ENCODE data around the gene ST7.

Gene ST7

GRCh38 chr7:117134889-117135552 lies 181.7 kb downstream of the ST7 start:
- DNase-seq: no peak

DNA sequence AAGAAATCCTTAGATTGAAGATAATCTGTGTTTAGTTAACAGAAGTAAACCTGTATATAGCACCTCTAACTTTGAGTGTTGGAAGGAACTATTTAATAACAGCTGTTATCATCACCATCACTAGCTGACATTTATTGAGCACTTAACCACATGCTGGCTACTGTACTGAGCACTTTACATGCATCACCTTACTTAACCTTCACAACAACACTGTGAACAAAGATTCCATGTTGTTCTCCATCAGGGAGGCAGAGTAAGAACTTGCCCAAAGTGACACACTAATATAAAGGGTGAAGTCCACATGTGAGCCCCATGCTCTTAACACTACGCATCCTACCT lies 182.2 kb downstream of the ST7 start:
- DNase-seq: no peak

GRCh38 chr7:117137868-117138267 lies 184.6 kb downstream of the ST7 start:
- no peak for DNase-seq

- DNase-seq: no peak
Observed at GRCh38 chr7:117138495-117138894, 185.2 kb downstream of the ST7 start.

GRCh38 chr7:117138981-117139380 lies 185.7 kb downstream of the ST7 start:
- no peak for DNase-seq

DNA sequence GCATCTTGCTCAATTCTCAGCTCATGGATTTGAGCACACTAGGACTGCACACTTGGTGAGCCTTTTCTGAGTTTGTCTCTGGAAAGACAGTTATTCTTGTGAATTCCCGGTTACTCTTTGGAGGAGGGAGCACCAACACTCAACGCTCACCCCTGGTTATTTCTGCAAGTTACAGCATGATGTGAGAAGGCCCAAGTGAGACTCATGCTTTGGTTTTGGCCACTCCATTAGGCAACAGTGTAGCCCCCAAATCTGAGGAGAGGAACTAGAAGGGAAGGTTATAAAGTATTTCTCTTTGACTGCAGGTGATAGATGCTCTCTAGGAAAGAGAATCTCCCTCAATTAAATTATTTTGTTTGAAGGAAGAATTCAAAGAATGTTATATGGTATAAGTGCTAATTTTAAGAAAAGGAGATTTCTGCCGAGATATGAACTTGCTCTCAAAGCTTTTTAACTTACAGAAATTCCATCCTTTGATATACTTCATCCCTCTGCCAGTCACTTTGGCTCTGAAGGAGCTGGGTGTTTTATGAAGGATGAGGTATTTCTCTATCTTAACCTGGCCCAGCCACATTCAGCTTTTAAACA lies 186.2 kb downstream of the ST7 start:
- DNase-seq: no peak

DNA sequence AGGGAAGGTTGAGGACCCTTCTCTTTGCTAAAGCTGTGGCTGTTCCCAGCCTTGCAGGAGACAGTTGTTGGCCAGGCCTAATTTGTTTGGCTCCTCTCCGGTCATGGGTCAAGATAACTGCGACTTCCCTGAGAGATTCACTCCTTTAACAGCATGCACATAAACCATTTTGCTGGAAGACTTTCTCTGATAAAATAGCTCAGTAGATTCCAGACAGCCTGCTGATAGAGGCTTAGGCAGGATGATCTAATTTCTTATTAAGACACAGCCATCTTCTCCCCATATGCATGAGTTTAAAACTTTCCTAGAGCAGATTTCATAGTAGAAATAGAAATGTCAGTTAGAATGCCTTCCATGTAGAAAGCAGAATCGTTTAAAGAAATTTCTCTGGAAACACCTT lies 187.6 kb downstream of the ST7 start:
- DNase-seq: no peak

DNA sequence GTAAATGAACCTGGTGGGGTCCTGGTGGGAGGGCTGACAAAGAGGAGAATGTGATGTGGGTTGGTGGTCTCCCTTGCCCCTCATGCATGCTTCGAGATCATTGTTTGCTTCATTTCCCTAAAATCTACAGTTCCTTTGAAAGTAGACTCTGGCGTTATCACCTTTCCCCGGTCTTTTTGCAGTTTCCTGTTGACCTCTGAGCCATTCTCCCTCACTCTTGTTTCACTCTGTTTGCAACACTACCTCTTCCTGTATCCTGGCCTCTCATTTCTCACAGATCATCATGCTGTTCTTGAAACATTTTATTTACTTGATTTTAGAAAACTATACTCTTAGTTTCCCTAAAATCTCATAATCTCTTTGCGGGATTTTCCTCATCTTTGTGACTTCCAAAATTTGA lies 189.8 kb downstream of the ST7 start:
- DNase-seq: no peak

GRCh38 chr7:117143580-117143979 lies 190.3 kb downstream of the ST7 start:
- DNase-seq: no peak

- no peak for DNase-seq
Observed at GRCh38 chr7:117145333-117145732, 192.0 kb downstream of the ST7 start.

GRCh38 chr7:117146059-117146458 lies 192.8 kb downstream of the ST7 start:
- DNase-seq: no peak

- no peak for DNase-seq
Observed at GRCh38 chr7:117146511-117146910, 193.2 kb downstream of the ST7 start.

- DNase-seq: no peak
Observed at GRCh38 chr7:117148971-117149370, 195.7 kb downstream of the ST7 start.

GRCh38 chr7:117149692-117150091 lies 196.4 kb downstream of the ST7 start:
- no peak for DNase-seq

DNA sequence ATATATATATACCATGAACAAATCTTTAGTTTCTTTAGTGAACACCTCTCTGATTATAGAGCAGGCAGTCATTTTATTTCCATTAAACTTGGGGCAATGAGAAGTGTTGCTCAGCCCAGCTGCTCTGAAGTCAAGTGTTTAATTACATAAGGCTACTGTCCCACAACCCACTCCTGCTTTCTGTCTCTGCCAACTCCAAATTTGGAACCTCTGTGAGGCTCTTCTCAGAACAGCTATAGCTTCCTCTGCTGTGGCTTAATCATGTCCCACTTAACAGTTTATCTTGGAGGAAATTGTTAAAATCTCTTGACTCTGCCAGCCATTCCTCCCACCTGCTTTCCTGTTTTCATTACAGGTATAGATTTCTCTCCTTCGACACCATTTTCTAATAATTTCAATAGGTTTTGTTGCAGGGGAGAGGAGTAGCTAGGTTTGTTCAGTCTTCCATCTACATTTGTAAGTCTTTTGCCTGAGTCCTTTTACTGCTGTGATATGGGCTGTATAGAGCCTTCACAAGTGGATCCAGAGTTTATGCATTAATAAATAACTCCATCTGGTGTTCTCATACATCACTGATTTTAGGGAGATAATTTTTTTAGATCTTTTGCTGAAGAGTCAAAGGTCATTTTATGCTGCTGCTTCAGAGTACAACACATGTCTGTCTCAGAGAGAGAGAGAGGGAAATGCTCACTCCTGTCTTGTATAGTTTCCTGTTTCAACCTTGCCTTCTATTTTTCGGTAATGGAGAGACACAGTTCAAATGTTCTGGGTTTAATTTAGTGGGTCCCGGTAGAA lies 199.1 kb downstream of the ST7 start:
- DNase-seq: no peak

DNA sequence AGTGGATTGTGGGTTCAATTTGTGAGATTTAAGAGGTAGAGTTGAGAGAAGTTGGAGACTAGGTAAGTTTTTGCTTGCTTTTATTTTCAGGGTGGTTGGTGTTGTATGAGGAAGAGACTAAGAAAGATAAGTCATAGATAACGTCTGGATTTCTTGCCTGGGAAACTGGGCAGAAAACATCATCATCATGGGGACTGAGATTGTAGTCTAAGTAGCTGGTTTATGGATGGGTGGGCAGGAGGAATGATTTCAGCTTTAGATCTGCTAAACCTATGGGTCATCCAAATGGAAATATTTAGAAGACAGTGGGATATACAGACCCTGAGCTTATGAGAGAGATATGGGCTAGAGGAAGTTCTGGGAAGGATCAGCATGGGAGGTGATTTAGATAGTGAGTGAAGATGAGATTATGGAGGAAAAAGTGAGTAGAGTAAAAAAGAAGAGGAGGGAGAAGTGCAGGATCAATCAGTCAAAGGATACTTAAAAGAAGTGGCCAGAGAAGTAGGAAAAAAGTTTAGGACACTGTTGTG lies 199.8 kb downstream of the ST7 start:
- no peak for DNase-seq

DNA sequence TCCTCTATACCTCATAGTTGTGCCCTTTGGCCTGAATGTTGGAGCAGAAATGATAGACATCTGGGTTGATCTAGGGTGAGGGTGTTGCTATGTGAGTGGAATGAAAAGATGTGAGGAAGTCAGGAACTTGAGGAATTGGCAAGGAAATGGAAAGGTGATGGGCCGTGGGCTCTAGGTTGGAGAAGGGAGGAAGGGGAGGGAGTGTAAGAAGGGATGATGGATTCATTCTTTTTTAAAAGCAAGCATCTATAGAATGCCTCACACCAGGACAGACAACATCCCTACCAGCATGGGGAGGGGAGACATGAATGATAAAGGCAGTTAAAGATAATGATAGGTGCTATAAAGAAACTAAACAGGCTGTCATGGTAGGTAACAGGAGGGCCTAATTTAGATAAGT lies 201.4 kb downstream of the ST7 start:
- no peak for DNase-seq

DNA sequence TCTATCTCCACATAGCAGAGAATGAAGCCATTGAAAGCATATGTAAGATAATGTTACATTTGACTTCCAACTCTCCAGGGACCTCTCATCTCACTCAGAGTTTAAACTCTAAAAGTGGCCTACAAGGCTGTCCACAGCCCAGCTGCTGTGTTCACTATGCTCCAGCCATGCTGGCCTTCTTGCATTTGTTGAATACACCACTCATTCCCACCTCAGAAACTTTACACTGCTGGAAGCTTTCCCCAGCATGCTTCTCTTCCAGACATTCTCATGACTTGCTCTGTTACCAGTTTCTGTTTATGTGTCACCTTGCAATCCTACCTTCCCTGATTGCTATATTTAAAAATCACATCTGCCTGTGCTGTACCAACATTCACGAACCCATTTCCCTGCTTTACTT lies 202.4 kb downstream of the ST7 start:
- DNase-seq: no peak

GRCh38 chr7:117157241-117158209 lies 204.2 kb downstream of the ST7 start:
- no peak for DNase-seq

DNA sequence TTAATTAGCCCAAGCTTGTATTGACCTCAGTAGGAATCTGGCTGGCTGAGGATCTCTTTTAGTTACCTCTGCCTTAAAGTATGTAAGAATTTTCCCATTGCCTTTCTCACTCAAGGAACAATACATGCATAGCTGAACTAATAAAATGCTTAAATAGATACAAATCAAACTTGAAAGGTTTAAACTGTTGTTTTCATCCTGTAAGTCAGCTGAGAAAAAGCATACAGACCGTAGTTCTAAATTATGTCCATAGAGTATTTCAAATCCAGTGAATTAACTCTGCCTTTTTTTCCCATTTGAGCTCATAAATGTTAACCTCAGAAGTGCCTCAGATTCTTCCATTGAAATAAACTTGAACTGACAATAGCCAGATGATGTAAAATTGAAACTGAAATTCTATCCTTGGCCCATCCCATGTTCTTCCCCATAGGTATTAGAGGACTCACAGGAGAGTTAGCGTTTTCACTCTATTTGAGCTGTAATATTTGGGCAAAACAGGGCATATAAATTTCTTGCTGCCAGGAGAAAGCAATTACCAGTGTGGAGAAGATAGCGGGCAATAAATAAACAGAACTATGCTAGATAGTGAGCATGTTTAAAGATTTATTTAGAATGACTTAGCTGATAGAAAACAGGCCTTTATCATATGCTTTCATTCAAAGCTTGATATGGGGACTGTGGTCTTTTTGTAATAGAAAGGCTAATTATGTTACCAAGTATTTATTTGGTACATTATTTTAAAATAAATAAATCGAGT lies 205.8 kb downstream of the ST7 start:
- DNase-seq: no peak

GRCh38 chr7:117163101-117163500 lies 209.8 kb downstream of the ST7 start:
- DNase-seq: no peak

- DNase-seq: no peak
Observed at GRCh38 chr7:117164620-117165019, 211.3 kb downstream of the ST7 start.
